ENCODE measurements around the gene FGF3.

The FGF3 gene

DNA sequence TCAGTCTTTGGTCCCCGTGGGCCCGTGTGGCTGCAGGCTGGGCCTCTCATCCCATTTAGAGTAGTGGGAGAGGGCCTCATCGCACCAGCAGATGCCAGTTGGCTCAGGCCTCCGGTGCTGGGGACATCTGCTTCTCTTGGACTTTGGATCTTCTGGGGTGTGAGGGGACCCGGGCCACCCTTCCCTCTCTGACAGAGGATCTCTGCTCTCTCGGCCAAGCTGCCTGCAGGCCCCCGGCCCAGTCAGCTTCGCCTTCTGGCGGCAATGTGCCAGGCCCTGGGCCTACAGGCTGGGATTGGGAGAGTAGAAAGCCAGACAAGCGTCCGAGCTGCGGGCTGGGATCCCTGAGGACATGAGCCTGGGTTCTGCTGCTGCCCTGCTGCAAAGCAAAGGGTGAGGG lies 15.0 kb upstream of the FGF3 start:
- H3K9ac ChIP-seq (ENCODE audit: low read depth, low read length): no peak overlapping the region
- H3K9me3 ChIP-seq (ENCODE audit: insufficient read depth, low read length, severe bottlenecking): no peaks in the 10 kb centered on the region
- no peaks in the 10 kb centered on the region for H3K4me1 ChIP-seq (ENCODE audit: insufficient read depth, low read length)
- no peaks in the 10 kb centered on the region for H3K79me2 ChIP-seq (ENCODE audit: insufficient read depth, low read length)
- no peak overlapping the region for H3K4me3 ChIP-seq (ENCODE audit: low read depth in 1 of 2, low read length in 2 of 2)
- H2AFZ ChIP-seq (ENCODE audit: low read depth, low read length): no peak overlapping the region
- no peaks in the 10 kb centered on the region for H3K27me3 ChIP-seq (ENCODE audit: insufficient read depth, low read length, poor library complexity)
- no peak for DNase-seq
- no peaks in the 10 kb centered on the region for H3K36me3 ChIP-seq (ENCODE audit: insufficient read depth, low read length)
- no peak overlapping the region for H3K27ac ChIP-seq (ENCODE audit: low read length)
- H4K20me1 ChIP-seq (ENCODE audit: insufficient read depth, low read length): no peaks in the 10 kb centered on the region; the same call in 1 of the 2 replicates
- no peak for ATAC-seq (ENCODE audit: insufficient read depth, low read depth)
- H3K4me2 ChIP-seq (ENCODE audit: insufficient read depth, low read length): no peak overlapping the region
- TF ChIP-seq, protein P1, sequence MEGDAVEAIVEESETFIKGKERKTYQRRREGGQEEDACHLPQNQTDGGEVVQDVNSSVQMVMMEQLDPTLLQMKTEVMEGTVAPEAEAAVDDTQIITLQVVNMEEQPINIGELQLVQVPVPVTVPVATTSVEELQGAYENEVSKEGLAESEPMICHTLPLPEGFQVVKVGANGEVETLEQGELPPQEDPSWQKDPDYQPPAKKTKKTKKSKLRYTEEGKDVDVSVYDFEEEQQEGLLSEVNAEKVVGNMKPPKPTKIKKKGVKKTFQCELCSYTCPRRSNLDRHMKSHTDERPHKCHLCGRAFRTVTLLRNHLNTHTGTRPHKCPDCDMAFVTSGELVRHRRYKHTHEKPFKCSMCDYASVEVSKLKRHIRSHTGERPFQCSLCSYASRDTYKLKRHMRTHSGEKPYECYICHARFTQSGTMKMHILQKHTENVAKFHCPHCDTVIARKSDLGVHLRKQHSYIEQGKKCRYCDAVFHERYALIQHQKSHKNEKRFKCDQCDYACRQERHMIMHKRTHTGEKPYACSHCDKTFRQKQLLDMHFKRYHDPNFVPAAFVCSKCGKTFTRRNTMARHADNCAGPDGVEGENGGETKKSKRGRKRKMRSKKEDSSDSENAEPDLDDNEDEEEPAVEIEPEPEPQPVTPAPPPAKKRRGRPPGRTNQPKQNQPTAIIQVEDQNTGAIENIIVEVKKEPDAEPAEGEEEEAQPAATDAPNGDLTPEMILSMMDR (IDR thresholded peaks at IDR 0.05; ENCODE audit: borderline replicate concordance, extremely low read depth, low read length, poor library complexity, severe bottlenecking): no peak
- TF ChIP-seq EZH2 (IDR thresholded peaks at IDR 0.05; ENCODE audit: borderline replicate concordance, low read depth, low read length, severe bottlenecking): no peak

DNA sequence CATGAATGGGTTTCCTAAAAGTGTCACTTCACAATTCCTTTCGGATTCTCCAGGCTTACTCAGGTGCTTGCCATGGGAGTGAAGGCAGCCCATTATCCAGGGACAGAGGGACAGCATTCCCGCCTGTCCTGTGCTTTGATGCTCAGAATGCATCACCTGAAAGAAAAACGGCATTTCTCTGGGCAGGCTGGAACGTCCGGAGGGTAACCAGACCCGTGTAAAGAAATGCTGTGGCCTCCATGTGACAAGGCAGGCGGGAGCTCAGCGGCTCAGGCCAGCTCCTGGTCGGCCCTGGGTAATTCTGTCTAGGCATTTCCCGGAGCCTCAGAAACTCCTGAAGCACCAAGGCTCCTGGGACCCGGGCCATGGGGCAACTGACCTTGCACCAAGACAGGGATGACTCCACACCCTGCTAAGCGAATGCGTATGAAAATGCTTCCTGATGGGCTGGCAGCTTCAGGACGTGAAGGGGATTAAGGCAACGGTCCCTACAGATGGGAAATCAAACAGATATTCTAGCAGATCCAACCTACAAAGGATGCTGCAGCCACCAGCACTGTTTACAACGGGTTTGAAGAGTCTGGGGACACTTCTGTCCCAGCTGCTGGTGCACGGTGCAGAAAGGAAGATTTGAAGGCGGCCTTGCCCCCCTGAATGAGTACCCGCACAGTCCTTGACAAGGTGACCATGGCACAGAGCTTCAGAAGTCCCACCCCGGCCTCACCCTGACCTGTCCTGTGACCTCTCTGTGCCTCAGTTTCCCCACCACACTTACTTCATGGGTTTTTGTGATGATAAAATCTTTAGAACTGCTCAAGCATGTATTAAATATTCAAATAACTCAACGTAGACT lies 13.6 kb upstream of the FGF3 start:
- TF ChIP-seq, protein P1 (IDR thresholded peaks at IDR 0.05; ENCODE audit: borderline replicate concordance, extremely low read depth, low read length, poor library complexity, severe bottlenecking): no peak
- no peak for TF ChIP-seq EZH2 (IDR thresholded peaks at IDR 0.05; ENCODE audit: borderline replicate concordance, low read depth, low read length, severe bottlenecking)
- DNase-seq (no peak), ATAC-seq (ENCODE audit: insufficient read depth, low read depth) (no peak)
- Histone ChIP-seq H3K27me3 (ENCODE audit: insufficient read depth, low read length, poor library complexity) (no peaks in the 10 kb centered on the region), H3K9ac (ENCODE audit: low read depth, low read length) (no peak overlapping the region), H3K4me2 (ENCODE audit: insufficient read depth, low read length) (no peak overlapping the region), H3K79me2 (ENCODE audit: insufficient read depth, low read length) (no peaks in the 10 kb centered on the region), H3K36me3 (ENCODE audit: insufficient read depth, low read length) (no peaks in the 10 kb centered on the region), H4K20me1 (ENCODE audit: insufficient read depth, low read length) (no peaks in the 10 kb centered on the region; the same call in 1 of the 2 replicates), H3K9me3 (ENCODE audit: insufficient read depth, low read length, severe bottlenecking) (no peaks in the 10 kb centered on the region), H2AFZ (ENCODE audit: low read depth, low read length) (no peak overlapping the region), H3K27ac (ENCODE audit: low read length) (no peak overlapping the region), H3K4me3 (ENCODE audit: low read depth in 1 of 2, low read length in 2 of 2) (no peak overlapping the region), H3K4me1 (ENCODE audit: insufficient read depth, low read length) (no peaks in the 10 kb centered on the region)

DNA sequence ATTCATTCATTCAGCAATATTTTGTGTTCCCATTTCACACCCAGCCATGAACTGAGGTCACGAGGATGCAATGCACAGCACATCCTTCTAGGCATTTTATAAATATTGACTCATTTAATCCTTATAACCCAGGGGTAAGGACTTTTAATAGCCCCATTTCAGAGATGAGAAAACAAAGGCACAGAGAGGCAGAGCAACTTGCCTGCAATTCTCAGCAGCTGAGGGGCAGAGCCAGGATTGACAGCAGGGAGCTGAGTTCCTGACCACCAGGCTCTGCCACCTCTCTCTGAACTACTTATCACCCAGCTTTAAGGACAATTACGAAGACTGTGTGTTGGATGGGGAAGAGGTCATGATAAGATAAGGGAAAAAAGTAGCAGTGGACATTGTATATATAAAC lies 12.8 kb upstream of the FGF3 start:
- Histone ChIP-seq H3K27ac (ENCODE audit: low read length) (no peak overlapping the region), H3K27me3 (ENCODE audit: insufficient read depth, low read length, poor library complexity) (no peaks in the 10 kb centered on the region)
- TF ChIP-seq EZH2 (IDR thresholded peaks at IDR 0.05; ENCODE audit: borderline replicate concordance, low read depth, low read length, severe bottlenecking): no peak
- TF ChIP-seq, protein P1 (IDR thresholded peaks at IDR 0.05; ENCODE audit: borderline replicate concordance, extremely low read depth, low read length, poor library complexity, severe bottlenecking): no peak

More for the DNA sequence above, 12.8 kb upstream of the FGF3 start:
- H3K9me3 ChIP-seq (ENCODE audit: insufficient read depth, low read length, severe bottlenecking): no peaks in the 10 kb centered on the region
- no peak overlapping the region for H3K9ac ChIP-seq (ENCODE audit: low read depth, low read length)
- H4K20me1 ChIP-seq (ENCODE audit: insufficient read depth, low read length): no peaks in the 10 kb centered on the region; the same call in 1 of the 2 replicates
- H3K4me3 ChIP-seq (ENCODE audit: low read depth in 1 of 2, low read length in 2 of 2): no peak overlapping the region
- no peak overlapping the region for H3K4me2 ChIP-seq (ENCODE audit: insufficient read depth, low read length)
- H3K4me1 ChIP-seq (ENCODE audit: insufficient read depth, low read length): no peaks in the 10 kb centered on the region
- DNase-seq (no peak), ATAC-seq (ENCODE audit: insufficient read depth, low read depth) (no peak)
- H2AFZ ChIP-seq (ENCODE audit: low read depth, low read length): no peak overlapping the region
- no peaks in the 10 kb centered on the region for H3K36me3 ChIP-seq (ENCODE audit: insufficient read depth, low read length)
- no peaks in the 10 kb centered on the region for H3K79me2 ChIP-seq (ENCODE audit: insufficient read depth, low read length)
